ENCODE data around the gene VPS13A.

The VPS13A gene

DNA sequence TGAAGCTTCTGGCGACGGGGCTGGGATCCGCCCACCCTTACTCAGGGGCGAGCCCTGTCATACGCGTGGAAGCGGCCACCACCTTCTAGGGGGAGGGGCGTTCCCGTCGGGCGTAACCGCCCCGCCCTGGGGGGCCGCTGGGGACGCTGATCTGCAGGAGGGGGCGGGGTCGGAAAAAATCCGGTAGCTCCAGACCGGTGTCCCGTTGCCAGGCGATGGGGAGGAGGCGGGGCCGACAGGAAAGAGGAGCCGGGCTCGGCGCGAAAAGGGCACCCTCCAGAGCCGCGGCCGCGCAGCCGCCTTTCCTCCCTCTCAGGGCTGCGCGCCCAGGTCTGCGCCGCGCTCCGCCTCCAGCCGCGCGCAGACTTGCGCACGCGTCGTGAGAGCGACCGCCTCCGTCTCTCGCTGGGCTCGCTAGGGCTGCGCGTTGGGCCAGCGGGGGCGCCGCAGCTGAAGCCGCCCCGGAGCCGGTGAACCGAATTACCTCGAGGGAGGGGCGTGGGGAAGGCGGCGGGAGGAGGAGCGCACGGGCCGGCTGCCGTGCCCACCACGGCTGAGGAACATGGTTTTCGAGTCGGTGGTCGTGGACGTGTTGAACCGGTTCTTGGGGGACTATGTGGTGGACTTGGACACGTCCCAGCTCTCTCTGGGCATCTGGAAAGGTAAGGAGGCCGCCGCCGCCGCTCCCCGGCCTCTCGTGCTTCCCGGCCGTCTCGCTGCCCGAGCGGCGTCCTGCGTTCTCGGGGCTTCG lies at the start of gene VPS13A:
Gene VPS13A (plus strand): TSS at position 392 of the 751 bp plus-strand sequence. CDS start 171 bp downstream, at position 563.
- peak; percentile 96 for DNase-seq

DNA sequence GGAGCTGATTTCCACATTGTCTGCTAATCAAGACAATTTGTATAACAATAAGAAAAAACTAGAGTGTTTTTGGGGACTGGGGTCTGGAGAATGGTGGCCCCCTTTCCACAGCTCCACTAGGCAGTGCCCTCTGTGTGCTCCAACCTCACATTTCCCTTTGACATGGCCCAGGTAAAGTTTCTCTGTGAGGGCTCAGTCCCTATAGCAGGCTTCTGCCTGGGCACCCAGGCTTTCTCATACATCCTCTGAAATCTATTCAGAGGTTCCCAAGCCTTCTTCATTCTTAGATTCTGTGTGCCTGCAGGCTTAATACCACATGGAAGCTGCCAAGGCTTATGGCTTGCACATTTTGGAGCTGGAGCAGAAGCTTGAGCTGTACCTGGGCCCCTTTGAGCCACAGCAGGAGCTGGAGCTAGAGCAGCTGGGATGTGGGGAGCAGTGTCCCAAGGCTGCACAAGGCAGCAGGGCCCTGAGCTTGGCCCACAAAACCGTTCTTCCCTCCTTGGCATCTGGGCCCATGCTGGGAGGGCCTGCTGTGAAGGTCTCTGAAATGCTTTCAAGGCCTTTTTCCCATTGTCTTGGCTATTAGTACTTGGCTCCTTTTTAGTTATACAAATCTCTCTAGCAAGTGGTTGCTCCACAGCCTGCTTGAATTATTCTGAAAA lies 49.1 kb upstream of the VPS13A start:
- DNase-seq = no peak

DNA sequence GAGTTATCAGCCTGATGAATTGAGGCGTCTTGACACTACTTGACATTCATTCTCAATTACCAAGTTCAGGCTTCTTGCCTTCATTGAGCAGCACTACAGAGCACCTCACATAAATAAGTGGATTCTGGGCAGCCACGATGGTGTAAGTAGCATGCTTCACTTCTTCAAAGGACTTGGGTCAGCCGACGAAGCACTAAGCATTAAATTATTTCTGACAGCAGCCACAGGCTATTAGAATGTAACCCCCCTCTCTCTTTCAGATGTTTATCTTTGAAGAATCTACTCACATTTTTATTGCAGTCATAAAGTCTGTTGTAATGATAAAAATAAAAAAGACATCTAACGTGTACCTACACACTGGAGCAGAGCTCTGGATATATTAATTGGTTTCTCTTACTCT lies 45.9 kb upstream of the VPS13A start:
- no peak for DNase-seq

DNA sequence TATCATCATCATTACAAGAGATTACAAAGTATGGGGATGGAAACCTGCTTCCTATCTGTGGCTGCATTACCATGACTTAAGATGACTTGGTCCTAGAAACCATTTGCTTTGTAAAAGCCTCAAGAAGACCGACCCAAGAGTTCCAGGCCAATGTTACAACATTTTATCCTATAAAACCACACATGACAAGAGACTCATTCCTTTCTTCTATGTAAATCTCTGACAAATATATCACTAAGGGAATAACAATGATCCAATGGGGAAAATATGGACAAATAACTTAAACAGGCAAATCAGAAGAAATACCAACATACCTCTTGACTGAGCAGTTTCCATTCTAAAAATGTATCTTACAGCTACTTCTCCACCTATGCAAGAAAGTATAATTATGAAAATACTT lies 44.3 kb upstream of the VPS13A start:
- no peak for DNase-seq

DNA sequence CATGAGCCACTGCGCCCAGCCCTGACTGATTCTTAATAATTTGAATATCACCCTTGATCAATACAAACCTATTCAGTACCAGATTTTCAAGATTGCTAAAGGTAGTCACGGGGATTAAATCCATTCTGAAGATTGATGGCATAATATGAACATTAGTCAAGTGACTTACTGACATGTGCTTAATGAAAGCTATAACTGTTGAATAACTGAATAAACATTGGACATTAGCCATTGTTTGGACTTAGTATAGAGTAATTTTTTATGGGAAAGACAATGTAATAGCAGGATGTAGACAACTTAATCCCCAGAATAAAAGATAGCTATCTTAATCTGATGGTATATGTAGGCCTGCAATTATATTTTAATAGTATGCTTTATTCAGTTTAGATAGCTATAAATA lies 35.0 kb upstream of the VPS13A start:
- no peak for DNase-seq

DNA sequence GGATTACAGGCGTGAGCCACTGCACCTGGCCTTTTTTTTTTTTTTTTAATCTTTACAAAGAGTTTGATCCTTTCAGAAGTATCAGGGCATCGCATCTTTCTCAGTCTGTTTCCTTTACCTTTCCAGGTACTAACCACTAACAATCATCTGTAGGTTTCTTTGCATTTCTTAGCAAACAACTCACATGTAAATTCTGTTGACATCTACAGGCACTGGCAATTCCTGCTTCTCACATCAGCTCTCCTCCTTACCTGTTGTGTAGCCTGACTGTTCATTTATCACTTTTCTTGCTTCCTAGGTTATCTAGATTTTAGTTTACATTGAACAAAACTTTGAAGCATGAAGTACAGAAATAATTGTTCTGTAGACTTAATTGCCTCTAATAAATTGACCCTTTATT lies 27.5 kb upstream of the VPS13A start:
- DNase-seq = no peak

DNA sequence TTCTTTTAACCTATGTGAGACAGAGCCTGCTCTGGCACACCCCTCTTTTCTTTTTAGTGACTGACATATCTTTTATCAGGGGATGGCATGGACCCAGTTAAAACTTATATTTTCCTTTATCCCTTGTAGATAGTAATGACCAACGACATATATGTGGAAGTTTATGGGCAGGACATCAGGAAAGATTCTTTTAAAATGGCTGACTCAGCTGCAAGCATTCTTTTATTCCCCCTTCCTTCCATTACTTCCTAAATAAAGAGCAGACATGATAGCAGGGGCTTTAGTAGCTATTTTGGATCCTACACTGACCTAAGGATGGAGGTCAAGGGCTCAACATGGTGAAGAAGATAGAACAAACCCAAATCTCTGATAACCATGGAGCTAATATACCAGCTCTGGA lies 25.0 kb upstream of the VPS13A start:
- DNase-seq = no peak

DNA sequence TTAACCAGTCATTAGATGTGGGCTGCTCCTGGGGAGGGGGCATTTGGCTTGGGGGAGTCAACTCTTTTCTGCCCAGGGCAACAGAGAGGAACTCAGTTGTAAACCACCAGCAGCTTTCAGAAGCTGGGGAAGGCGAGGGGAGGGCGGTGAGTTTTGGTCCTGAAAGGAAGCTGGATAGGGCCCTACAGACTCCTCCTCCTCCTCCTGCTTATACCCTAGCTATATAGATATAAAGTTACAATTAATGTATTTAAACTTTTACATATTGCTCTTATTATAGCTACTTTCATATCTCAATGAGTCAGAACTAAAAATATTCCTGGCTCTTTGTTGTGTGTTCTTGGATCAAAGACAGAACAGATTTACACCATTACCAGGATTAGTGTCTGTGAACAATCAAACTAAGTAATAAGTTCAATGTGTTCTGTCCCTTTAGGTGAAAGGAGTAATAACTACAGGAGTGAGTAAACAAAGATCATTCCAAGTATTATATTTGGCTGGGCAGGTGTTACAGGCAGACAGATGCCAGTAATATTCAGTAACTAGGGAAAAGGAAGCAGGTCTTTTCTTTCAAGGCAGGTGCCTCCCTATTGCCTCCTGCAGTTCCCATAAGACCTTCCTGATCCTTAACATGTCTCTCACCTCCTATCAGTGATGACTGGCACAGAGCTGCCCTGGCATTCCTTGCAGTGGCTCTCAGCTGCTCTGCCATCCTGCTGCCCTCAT lies 20.5 kb upstream of the VPS13A start:
- no peak for DNase-seq

DNA sequence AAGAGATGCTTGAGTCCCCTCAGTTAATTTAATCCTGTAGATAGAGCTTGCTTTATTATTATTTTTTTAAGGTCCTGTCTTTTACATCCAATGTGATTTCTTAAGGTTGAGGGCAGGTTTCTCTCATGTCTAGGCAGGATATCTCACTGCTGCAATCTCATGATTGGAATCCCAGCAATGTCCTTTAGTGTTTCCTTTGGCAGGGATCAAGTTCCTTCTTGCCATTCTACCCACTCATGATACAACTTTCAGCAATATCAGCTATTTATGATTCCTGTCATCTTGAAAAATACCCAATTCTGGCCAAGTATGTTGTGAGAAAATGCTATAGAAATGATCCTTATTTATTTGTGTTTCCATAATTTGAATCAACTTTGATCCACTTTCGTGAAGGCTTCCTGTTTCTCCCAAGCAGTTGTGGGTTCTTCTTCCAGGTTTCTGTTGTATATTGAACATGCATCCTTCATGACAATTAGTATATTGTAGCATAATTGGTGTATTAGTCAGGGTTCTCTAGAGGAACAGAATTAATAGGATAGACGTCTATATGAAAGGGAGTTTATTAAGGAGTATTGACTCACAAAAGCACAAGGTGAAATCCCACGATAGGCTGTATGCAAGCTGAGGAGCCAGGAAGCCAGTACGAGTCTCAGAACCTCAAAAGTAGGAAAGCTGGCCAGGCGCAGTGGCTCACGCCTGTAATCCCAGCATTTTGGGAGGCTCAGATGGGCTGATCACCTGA lies 18.4 kb upstream of the VPS13A start:
- DNase-seq = no peak

DNA sequence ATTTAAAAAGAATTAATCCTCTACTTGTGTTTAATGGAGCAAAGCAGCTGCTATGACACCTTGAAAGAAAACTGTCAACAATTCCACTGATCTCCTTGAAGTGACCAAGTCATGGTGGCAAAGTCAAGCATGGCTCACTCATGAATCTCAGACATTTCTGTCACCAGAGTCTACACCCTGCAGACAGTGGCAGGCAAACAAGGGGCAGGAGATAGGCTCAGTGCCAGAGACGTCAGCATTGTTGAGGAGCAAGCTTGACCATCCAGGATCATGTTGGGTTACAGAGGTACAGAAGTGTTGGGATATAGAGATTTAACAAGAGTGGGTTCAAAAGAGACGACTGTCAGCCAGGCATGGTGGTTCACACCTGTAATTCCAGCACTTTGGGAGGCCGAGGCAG lies 16.1 kb upstream of the VPS13A start:
- no peak for DNase-seq

DNA sequence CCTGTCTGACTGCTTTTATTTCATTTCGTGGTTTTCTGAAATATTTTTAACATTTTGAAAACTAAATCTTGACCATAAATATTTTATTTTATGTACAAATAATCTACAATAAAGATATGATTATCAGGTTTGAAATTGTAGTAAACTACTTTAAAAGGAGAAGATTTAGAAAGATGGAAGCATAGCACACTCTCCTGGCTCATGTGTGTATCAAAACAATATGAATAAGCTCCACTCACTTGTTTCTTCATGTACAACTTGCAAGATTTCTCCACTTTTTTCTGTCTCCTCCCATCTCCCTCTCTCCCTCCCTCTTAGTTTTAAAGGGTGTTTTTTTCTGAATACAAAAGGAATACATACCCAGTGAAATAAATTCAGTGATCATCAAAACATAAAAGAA lies 15.4 kb upstream of the VPS13A start:
- no peak for DNase-seq

DNA sequence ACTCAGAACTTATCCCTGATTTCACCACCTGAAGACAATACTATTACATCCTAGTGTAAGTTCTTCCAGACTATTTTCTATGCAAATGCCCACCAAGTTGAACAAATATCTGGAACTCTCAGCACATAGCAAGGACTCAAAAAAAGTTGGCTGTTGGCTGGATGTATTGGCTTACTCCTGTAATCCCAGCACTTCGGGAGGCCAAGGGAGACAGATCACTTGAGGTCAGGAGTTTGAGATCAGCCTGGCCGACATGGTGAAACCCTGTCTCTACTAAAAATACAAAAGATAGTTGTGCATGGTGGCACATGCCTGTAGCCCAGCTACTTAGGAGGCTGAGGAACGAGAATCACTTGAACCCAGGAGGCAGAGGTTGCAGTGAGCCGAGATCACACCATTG lies 15.0 kb upstream of the VPS13A start:
- no peak for DNase-seq

DNA sequence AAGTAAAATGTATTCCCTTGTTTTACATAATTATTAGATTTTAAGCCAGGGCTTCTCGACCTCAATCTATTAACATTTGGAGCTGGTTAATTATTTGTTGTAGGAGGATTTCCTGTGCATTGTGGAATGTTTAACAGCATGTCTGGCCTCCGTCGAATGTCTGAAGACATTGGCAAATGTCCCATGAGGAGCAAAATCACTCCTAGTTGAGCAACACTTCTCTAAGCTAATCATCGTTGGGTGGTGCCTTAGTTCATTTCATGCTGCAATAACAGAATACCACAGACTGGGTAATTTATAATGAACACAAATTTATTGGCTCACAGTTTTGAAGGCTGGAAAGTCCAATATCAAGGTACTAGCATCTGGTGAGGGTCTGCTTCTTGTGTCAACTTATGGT lies 13.4 kb upstream of the VPS13A start:
- no peak for DNase-seq

DNA sequence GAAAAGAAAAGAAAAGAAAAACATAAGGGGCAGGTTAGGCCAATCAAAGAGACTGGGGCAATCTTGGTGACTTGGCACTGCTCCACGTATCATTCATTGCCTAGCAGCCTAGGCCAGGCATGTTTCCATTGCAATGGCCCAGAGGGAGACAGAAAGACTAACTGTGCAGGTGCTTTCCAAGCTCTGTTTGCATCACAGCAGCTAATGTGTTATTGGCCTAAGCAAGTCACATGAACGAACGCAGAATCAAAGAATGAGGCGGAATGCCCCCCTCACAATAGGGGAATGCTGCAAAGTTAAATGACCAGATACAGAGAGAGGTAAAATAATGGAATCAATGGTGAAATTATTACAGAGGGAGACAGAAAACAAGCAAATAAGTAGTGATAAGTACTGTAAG lies 11.1 kb upstream of the VPS13A start:
- no peak for DNase-seq

DNA sequence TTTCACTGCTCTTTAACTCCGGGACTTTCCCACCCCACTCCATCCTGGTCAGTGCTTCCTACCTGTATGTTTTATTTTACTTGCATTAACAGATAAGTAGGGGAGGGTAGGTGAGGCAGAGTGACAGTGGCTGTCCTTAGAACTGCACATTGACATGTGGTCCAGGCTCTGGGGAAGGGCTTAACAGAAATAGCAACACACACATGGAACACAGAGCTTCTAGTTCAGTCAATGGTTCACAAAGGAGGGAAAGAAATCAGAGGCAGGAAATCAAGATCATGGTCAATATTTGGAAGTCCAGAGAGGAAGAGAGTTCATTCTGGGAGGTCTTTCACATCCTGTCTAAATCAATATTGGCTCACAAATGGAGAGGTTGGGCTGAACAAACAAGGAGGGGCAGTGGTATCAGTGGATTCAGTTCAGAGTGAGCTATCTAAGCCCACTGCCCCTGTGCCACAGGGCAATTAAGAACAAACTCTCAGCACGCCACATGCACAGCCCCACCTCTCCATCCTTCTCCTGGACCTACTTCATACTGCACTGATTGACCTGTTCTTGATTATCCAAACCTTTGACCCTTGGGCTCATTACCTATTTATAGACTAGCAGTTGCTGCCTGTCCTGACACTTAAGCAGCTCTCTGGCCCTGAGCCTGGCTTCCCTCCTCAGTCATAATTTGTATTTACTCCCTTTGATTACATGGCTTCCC lies 6.2 kb upstream of the VPS13A start:
- DNase-seq = no peak

DNA sequence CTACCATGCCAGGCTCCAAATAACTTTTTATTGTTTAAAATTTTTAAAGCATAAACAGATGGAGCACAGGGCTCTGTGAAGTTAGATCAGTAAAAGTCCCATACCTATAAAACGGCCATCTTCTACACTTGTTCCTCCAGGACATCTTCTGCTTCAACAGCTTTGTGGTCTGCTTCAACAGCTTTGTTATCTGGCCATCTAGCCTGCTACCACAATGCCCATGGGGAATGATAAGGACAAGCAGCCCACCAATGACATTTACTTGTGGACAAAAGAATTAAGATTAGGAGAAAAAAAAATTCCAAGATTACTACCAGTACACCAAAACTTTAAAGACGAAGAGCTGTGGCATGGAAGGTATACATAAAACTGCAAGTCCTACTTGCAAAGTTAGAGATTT lies 2.2 kb upstream of the VPS13A start:
- DNase-seq = no peak

DNA sequence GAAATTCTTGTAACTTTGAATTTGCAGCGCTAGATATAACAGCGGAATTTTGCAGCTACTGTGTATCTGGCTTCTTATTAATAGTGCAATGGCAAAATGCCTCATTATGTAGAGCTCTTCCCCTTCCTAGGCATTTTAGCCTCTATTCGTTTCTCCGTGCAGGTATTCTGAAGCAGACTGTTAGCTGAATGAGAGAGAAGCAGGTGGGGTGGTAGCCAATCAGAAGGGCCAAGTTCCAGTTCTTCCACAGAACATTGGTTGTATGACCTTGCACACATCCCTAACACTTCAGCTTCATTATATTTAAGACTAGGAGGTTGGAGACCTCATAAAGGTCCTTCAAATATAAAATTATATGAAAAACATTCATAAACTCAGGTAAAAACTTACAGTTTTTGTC lies 1.2 kb upstream of the VPS13A start:
- no peak for DNase-seq

DNA sequence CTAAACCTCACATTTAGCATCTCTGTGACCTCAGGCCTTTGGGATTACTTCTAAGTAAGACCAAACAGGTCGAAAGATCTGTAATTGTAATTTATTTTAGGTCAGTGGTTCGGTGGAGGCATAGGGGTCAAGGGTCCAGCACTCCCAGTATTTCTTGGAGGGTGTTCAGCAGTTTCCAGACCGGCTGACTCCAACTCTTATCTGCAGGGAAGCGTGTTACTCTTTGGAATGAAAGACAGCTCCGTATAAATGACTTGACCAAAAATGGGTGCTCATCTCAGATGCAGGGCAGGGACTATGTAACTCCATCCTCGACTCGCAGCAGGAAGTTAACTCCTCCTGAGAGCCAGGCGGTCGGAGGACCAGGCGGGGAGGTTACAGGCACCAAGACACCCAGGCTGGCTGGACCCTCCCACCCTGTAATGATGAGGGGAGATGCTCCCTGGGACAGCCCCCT lies 620 bp upstream of the VPS13A start:
- DNase-seq = no peak

DNA sequence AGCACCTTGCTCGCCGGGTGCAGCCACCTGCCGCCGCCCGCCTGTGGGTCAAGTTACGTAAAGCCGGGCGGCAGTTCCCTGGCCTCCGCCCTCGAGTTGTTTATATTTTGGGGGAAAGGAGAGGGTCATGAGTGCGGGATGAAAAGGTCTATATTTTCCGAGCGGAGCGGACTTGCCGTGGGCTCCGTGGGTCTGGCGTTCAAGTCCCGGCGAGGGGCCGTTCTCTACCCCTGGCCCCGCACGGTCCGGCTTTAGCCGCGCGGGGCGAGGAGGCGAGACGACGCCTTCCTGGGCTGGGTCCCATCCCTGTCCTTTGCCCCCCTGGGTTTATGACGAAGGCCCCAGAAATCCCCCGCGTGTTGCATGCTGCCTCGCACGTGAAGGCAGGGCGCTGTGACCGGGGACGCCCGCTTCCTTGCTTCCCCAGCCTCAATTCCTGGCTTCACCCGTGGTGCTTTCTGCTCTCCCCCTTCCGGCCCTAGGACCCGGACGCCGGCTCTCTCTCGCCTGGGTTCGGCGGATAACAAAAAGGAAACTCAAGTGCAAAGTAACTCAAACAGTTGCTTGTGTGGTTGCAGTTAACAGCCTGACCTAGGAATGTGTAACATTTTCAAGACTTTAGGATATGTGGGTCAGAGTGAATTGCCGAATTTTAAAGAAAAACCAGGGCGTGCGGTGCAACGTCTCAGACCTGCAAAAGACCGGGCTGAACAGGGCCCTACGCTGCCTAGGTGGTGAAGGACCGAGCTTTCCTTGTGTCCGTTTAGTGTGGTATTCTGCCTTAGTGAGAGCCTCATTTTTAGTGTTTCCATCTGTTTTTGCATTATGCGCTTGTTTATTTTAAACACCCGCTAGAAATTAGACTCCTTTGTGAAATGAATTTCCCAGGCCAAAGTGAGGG lies 810 bp downstream of the VPS13A start:
- DNase-seq = peak; percentile 75

DNA sequence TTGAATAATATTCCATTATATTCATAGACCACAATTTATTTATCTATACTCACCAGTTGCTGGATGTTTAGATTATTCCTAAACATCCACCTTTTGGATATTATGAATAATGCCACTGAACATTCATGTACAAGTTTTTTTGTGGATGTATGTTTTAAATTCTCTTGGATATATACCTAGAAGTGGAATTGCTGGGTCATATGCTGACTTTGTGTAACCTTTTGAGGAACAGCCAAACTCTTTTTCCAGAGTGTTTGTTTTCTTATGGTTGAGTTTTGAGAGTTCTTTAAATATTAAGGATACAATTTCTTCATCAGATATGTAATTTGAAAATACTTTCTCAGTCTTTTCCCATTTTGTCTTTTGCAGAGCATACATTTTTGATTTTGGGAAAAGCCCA lies 2.7 kb downstream of the VPS13A start:
- DNase-seq = no peak

DNA sequence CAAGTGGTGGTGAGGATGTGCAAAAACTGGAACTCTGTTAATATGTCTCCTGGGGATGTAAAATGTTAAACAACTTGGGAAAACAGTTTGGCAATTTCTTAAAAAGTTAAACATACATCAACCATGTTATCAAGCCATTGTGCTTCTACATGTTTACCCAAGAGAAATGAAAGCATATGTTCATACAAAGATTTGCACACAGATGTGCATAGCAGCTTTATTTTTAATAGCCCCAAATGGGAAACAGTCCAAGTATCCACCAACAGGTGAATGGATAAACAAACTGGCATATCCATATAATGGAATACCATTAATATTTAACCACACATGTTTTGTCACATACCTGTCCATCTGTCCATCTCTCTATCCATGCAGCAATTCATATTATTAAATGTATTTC lies 6.2 kb downstream of the VPS13A start:
- DNase-seq = no peak

DNA sequence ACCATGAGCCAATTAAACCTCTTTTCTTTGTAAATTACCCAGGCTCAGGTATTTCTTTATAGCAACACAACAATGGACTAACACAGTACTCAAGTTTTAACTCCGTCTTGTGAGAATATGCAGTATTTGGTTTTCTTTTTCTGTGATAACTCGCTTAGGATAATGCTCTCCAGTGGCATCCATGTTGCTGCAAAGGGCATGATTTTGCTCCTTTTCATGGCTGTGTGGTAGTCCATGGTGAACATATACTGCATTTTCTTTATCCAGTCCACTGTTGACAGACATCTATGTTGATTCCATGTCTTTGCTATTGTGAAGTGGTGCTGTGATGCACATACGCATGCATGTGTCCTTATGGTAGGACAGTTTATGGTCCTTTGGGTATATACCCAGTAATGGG lies 10.9 kb downstream of the VPS13A start:
- DNase-seq = no peak

All from activated CD8-positive, alpha-beta memory T cell treated with anti-CD3 and anti-CD28 coated beads, Interleukin-2, amount 50 U/mL, for 48 hours (primary cell).